IMR-90 (cell line): ENCODE data around the gene RHOF. TPM values are rescaled to one million over a fixed set of nuclear protein-coding genes. Genes with fewer than 3 reads are reported as not detected.

ENCODE experiments used
- ATAC-seq: fragments of 200-7000 bp; cut with Tn5 transposase; 2 replicates; pipeline ENCODE4 v1.9.1; 2020; ENCODE audit warnings: low read depth, mild to moderate bottlenecking, moderate library complexity
- BruUV-seq: library from RNA; stranded (reverse); fragments of 400-500 nt; replicated peaks from 2 replicates; lab custom pipeline; 2021; lab: Mats Ljungman, UMichigan
- CTCF ChIA-PET: fragments of 300-600 bp; formaldehyde crosslinking; extraction: SDS; loops from one replicate; lab custom pipeline; 2021; ENCODE audit warnings: antibody characterized with exemption; lab: Yijun Ruan, JAX
- POLR2A ChIA-PET: fragments of 300-600 bp; sonication (Branson Sonifier 250); formaldehyde crosslinking; loops from one replicate; lab custom pipeline; 2022; ENCODE audit warnings: antibody characterized with exemption; ENCODE audit not compliant: unreplicated experiment; lab: Charles Lee
- DNase-seq: peaks from one replicate; pipeline ENCODE4 v3.0.0; 2013
- H2AFZ ChIP-seq: replicated peaks from 2 replicates; pipeline ENCODE3; 2013; ENCODE audit warnings: low read length, mild to moderate bottlenecking; ENCODE audit not compliant: poor library complexity
- H2AK5ac ChIP-seq: 2 replicates; pipeline ENCODE4 v1.6.1; 2013; ENCODE audit warnings: low read depth, low read length, inconsistent platforms
- H2AK9ac ChIP-seq: replicated peaks from 2 replicates; pipeline ENCODE3; 2013; ENCODE audit warnings: mild to moderate bottlenecking, low read depth, low read length, moderate library complexity; ENCODE audit not compliant: poor library complexity
- H2BK120ac ChIP-seq: 2 replicates; pipeline ENCODE4 v1.6.1; 2013; ENCODE audit warnings: low read depth, low read length, inconsistent platforms
- H2BK15ac ChIP-seq: 3 replicates; pipeline ENCODE4 v1.6.1; 2013; ENCODE audit warnings: low read depth, low read length, inconsistent platforms
- H2BK20ac ChIP-seq: 2 replicates; pipeline ENCODE4 v1.6.1; 2013; ENCODE audit warnings: low read depth, mild to moderate bottlenecking, inconsistent platforms, low read length, moderate library complexity
- H2BK5ac ChIP-seq: 2 replicates; pipeline ENCODE4 v1.6.1; 2013; ENCODE audit warnings: mild to moderate bottlenecking, low read depth, low read length, inconsistent platforms; ENCODE audit not compliant: poor library complexity, severe bottlenecking
- H3K14ac ChIP-seq: replicated peaks from 2 replicates; pipeline ENCODE4 v1.6.1; 2013; ENCODE audit warnings: low read depth, low read length, inconsistent platforms
- H3K18ac ChIP-seq: 2 replicates; pipeline ENCODE4 v1.6.1; 2013; ENCODE audit warnings: low read depth, low read length, control low read depth
- H3K23ac ChIP-seq: 2 replicates; pipeline ENCODE4 v1.6.1; 2013; ENCODE audit warnings: low read depth, low read length, inconsistent platforms
- H3K27ac ChIP-seq: 2 replicates; pipeline ENCODE4 v1.5.1; 2013; ENCODE audit warnings: mild to moderate bottlenecking, control low read depth, low read length; ENCODE audit not compliant: insufficient read depth
- H3K27me3 ChIP-seq: 2 replicates; pipeline ENCODE4 v1.6.1; 2013; ENCODE audit warnings: low read length; ENCODE audit not compliant: control insufficient read depth, insufficient read depth
- H3K36me3 ChIP-seq: 2 replicates; pipeline ENCODE4 v1.6.1; 2013; ENCODE audit warnings: low read length, mixed read lengths; ENCODE audit not compliant: control insufficient read depth, insufficient read depth
- H3K4ac ChIP-seq: 2 replicates; pipeline ENCODE4 v1.6.1; 2013; ENCODE audit warnings: low read depth, low read length, inconsistent platforms
- H3K4me1 ChIP-seq: 2 replicates; pipeline ENCODE4 v1.6.1; 2013; ENCODE audit warnings: low read length, mixed read lengths; ENCODE audit not compliant: control insufficient read depth, insufficient read depth
- H3K4me2 ChIP-seq: 2 replicates; pipeline ENCODE4 v1.6.1; 2013; ENCODE audit warnings: low read depth, mild to moderate bottlenecking, control low read depth, low read length, moderate library complexity
- H3K4me3 ChIP-seq: 2 replicates; pipeline ENCODE4 v1.5.1; 2013; ENCODE audit warnings: low read depth, mild to moderate bottlenecking, control low read depth, low read length, moderate library complexity; ENCODE audit not compliant: insufficient read depth
- H3K56ac ChIP-seq: 2 replicates; pipeline ENCODE4 v1.6.1; 2013; ENCODE audit warnings: low read length, inconsistent platforms; ENCODE audit not compliant: insufficient read depth; ENCODE audit errors: extremely low read depth
- H3K79me1 ChIP-seq, 2 experiments: 2 replicates each; pipeline ENCODE4 v1.6.1; 2013; ENCODE audit warnings: low read length in 2 of 2, inconsistent platforms in 1 of 2, low read depth in 1 of 2
- H3K9ac ChIP-seq: 2 replicates; pipeline ENCODE4 v1.6.1; 2013; ENCODE audit warnings: low read depth, low read length, control low read depth
- H3K9me1 ChIP-seq: 2 replicates; pipeline ENCODE4 v1.6.1; 2013; ENCODE audit warnings: low read length, inconsistent platforms; ENCODE audit not compliant: insufficient read depth
- H3K9me3 ChIP-seq: 2 replicates; pipeline ENCODE4 v1.6.1; 2013; ENCODE audit warnings: low read length; ENCODE audit not compliant: control insufficient read depth, insufficient read depth
- H4K20me1 ChIP-seq: 2 replicates; pipeline ENCODE4 v1.6.1; 2013; ENCODE audit warnings: low read length, inconsistent platforms; ENCODE audit not compliant: insufficient read depth
- H4K5ac ChIP-seq: 2 replicates; pipeline ENCODE4 v1.6.1; 2013; ENCODE audit warnings: mild to moderate bottlenecking, low read depth, low read length, control low read depth
- H4K8ac ChIP-seq, 2 experiments: 2 replicates each; pipeline ENCODE4 v1.6.1; 2013; ENCODE audit warnings: low read depth in 2 of 2, low read length in 2 of 2, control low read depth in 1 of 2, inconsistent platforms in 1 of 2
- H4K91ac ChIP-seq: 2 replicates; pipeline ENCODE4 v1.6.1; 2013; ENCODE audit warnings: low read depth, low read length, inconsistent platforms; ENCODE audit not compliant: insufficient read depth
- BHLHE40 ChIP-seq: fragments of 150-350 bp; IDR thresholded peaks from 2 replicates; pipeline ENCODE4 v1.6.1; 2016; ENCODE audit warnings: mild to moderate bottlenecking, low read depth, low read length
- CEBPB ChIP-seq: IDR thresholded peaks from 2 replicates; pipeline ENCODE4 v1.6.1; 2012; ENCODE audit warnings: low read depth, low read length, improper control_type of control experiment
- CHD1 ChIP-seq: IDR thresholded peaks from 2 replicates; pipeline ENCODE4 v1.6.1; 2012; ENCODE audit warnings: low read depth, low read length, improper control_type of control experiment
- CTCF ChIP-seq: conservative IDR thresholded peaks from 2 replicates; pipeline ENCODE4 v1.5.1; 2012; ENCODE audit warnings: mild to moderate bottlenecking, low read depth, low read length, improper control_type of control experiment
- ELK1 ChIP-seq: fragments of 150-350 bp; IDR thresholded peaks from 2 replicates; pipeline ENCODE4 v1.6.1; 2016; ENCODE audit warnings: low read depth, mild to moderate bottlenecking, low read length, moderate library complexity, borderline replicate concordance
- MAFK ChIP-seq: IDR thresholded peaks from 2 replicates; pipeline ENCODE4 v1.6.1; 2012; ENCODE audit warnings: low read depth, low read length, improper control_type of control experiment
- MAZ ChIP-seq: IDR thresholded peaks from 2 replicates; pipeline ENCODE4 v1.6.1; 2012; ENCODE audit warnings: low read depth, mild to moderate bottlenecking, low read length, improper control_type of control experiment, moderate library complexity, borderline replicate concordance
- MXI1 ChIP-seq: IDR thresholded peaks from 2 replicates; pipeline ENCODE4 v1.6.1; 2012; ENCODE audit warnings: low read depth, mild to moderate bottlenecking, low read length, moderate library complexity, borderline replicate concordance
- POLR2A ChIP-seq: IDR thresholded peaks from 2 replicates; pipeline ENCODE4 v1.6.1; 2012; ENCODE audit warnings: mild to moderate bottlenecking, low read depth, low read length
- RAD21 ChIP-seq: IDR thresholded peaks from 2 replicates; pipeline ENCODE4 v1.6.1; 2012; ENCODE audit warnings: low read length, improper control_type of control experiment
- RCOR1 ChIP-seq: IDR thresholded peaks from 2 replicates; pipeline ENCODE4 v1.6.1; 2012; ENCODE audit warnings: mild to moderate bottlenecking, low read length, improper control_type of control experiment; ENCODE audit not compliant: insufficient replicate concordance
- RFX5 ChIP-seq: IDR thresholded peaks from 2 replicates; pipeline ENCODE4 v1.8.0; 2012; ENCODE audit warnings: low read depth, mild to moderate bottlenecking, low read length, moderate library complexity
- SMC3 ChIP-seq: fragments of 150-350 bp; IDR thresholded peaks from 2 replicates; pipeline ENCODE4 v1.6.1; 2016; ENCODE audit warnings: low read depth, mild to moderate bottlenecking, antibody characterized with exemption, low read length, moderate library complexity
- USF2 ChIP-seq: fragments of 150-350 bp; IDR thresholded peaks from 2 replicates; pipeline ENCODE4 v1.6.1; 2017; ENCODE audit warnings: mild to moderate bottlenecking, antibody characterized with exemption, low read length, low read depth
- WGBS, 2 experiments: methylation state at CpG; one replicate each; pipeline versions ENCODE4 v1.1.5 to v1.1.7; 2013; ENCODE audit warnings: missing lambda C conversion rate in 2 of 2; ENCODE audit not compliant: insufficient read length in 1 of 2; ENCODE audit errors: extremely low coverage in 2 of 2; 5-methylcytosine and 5-hydroxymethylcytosine counted together
- dilution Hi-C: fragments of 300-500 bp; cut with HindIII; formaldehyde crosslinking; loops from one replicate; pipeline ENCODE4 v1.14.3; 2018; ENCODE audit warnings: low sequenced_read_pairs; ENCODE audit not compliant: unreplicated experiment
- in situ Hi-C: fragments of 300-500 bp; cut with MboI; formaldehyde crosslinking; loops from 3 replicates; pipeline ENCODE4 v1.14.3; 2019; ENCODE audit warnings: low sequenced_read_pairs, inconsistent platforms, mixed read lengths
- intact Hi-C: fragments of 100-400 bp; cut with micrococcal nuclease; formaldehyde crosslinking; loops from 2 replicates; pipeline ENCODE4 v1.10.0; 2022
- polyA plus RNA-seq, 3 experiments: library from polyadenylated mRNA; depleted of rRNA; stranded (reverse); fragments of >200 nt; gene quantifications; 2 replicates each; pipeline ENCODE4 v1.2.3, GENCODE V29; 2012; ENCODE audit warnings: low replicate concordance in 1 of 3
- total RNA-seq: library from RNA; depleted of rRNA; stranded (reverse); fragments of >200 nt; gene quantifications from 2 replicates; pipeline ENCODE4 v1.2.3, GENCODE V29; 2012

Gene RHOF
- total and polyA plus RNA-seq, 2 of the 4 experiments (the other 2 are of a cell fraction), result 3.0 to 5.1 TPM

- POLR2A ChIA-PET, result no interaction called here
- in situ Hi-C loops, result no loop called here
- peak overlapping the region; percentile 83 for H2AFZ ChIP-seq
- 0 out of 2 replicates have a peak, but pooled peaks have one; percentile 18 for TF ChIP-seq MXI1
- no peak for TF ChIP-seq ELK1
- no peak for TF ChIP-seq RAD21
- TF ChIP-seq CHD1, result no peak
- TF ChIP-seq BHLHE40, result peak; percentile 9
- TF ChIP-seq USF2, result no peak
- no peak for TF ChIP-seq POLR2A
- no peak for TF ChIP-seq CEBPB
- peak; percentile 49 for TF ChIP-seq MAFK
- TF ChIP-seq RCOR1, result no peak
- TF ChIP-seq MAZ, result peak; percentile 58
- no peak for TF ChIP-seq RFX5
- no peak; the same call in 1 of the 2 replicates for TF ChIP-seq SMC3
- no peak for TF ChIP-seq CTCF
Observed at GRCh38 chr12:121748571-121749265, 44.8 kb downstream of the RHOF start.

More at GRCh38 chr12:121748571-121749265, 44.8 kb downstream of the RHOF start:
- peak overlapping the region; percentile 85 for H3K4ac ChIP-seq
- peak; percentile 96 for DNase-seq
- H3K23ac ChIP-seq, result no peak overlapping the region
- no peak overlapping the region for H3K9ac ChIP-seq
- CTCF ChIA-PET, result no interaction called here
- no peak overlapping the region for H3K56ac ChIP-seq
- peak overlapping the region; percentile 49; the same call in 1 of the 3 replicates for H2BK15ac ChIP-seq
- no peaks in the 10 kb centered on the region for H3K9me3 ChIP-seq
- H3K4me1 ChIP-seq, result peaks cover 10% of the 10 kb centered on the region
- H4K20me1 ChIP-seq, result peaks cover 7% of the 10 kb centered on the region
- peak overlapping the region; percentile 66 for H3K18ac ChIP-seq
- 4% methylated on average over 8 of the region's 17 CpGs; no CpG with 5 or more reads in 1 of the 2 experiments for WGBS, 2 experiments
- H3K36me3 ChIP-seq, result peaks cover 22% of the 10 kb centered on the region
- BruUV-seq, result no TSS peak
- H2BK20ac ChIP-seq, result peak overlapping the region; percentile 79
- H2BK120ac ChIP-seq, result peak overlapping the region; percentile 52
- H3K27ac ChIP-seq, result peak overlapping the region; percentile 67
- H4K5ac ChIP-seq, result peak overlapping the region; percentile 61; the same call in 1 of the 2 replicates
- H3K4me2 ChIP-seq, result peak overlapping the region; percentile 18; the same call in 1 of the 2 replicates
- intact Hi-C loops (no loop called here), dilution Hi-C loops (no loop called here)
- peak; percentile 99 for ATAC-seq
- H2AK9ac ChIP-seq, result peak overlapping the region; percentile 74
- H2AK5ac ChIP-seq, result peak overlapping the region; percentile 88
- H3K4me3 ChIP-seq, result no peak overlapping the region
- H3K79me1 ChIP-seq, result peaks cover 3 to 30% of the 10 kb centered on the region in 2 experiments
- peak overlapping the region; percentile 59 for H4K91ac ChIP-seq
- H3K14ac ChIP-seq, result peak overlapping the region; percentile 57
- no peaks in the 10 kb centered on the region for H3K27me3 ChIP-seq
- H3K9me1 ChIP-seq, result peaks cover 10% of the 10 kb centered on the region; the same call in 1 of the 2 replicates
- H2BK5ac ChIP-seq, result peak overlapping the region; percentile 58
- peak overlapping the region in 1 of 2 experiments; percentile 71; a peak in 2 of 4 replicates for H4K8ac ChIP-seq
